Measurements from ENCODE around the gene FZD8. TPM values are rescaled to one million over a fixed set of nuclear protein-coding genes. Genes with fewer than 3 reads are reported as not detected.

The FZD8 gene
- total and polyA plus RNA-seq, 4 donors = 0.25 to 5.4 (median 3.0) TPM

GRCh38 chr10:35632027-35632426 lies 10.1 kb downstream of the FZD8 start:
- Histone ChIP-seq H3K9me3 (ENCODE audit: control insufficient read depth in 4 of 4, low read length in 3 of 4) (no peaks in the 10 kb centered on the region), H3K9ac (ENCODE audit: low read depth in 1 of 2, low read length in 2 of 2) (no peak overlapping the region), H3K4me1 (ENCODE audit: control insufficient read depth in 4 of 4, insufficient read depth in 4 of 4, low read length in 3 of 4) (peaks cover 0 to 3% (median 0%) of the 10 kb centered on the region in 4 donors), H3K4me3 (ENCODE audit: low read depth in 1 of 3, low read length in 3 of 3) (no peak overlapping the region), H3K27me3 (ENCODE audit: control insufficient read depth in 4 of 4, insufficient read depth in 4 of 4, low read length in 3 of 4) (no peaks in the 10 kb centered on the region), H3K27ac (ENCODE audit: low read depth in 1 of 2, low read length in 2 of 2) (no peak overlapping the region), H3K36me3 (ENCODE audit: control insufficient read depth in 4 of 4, insufficient read depth in 3 of 4, low read depth in 1 of 4, low read length in 3 of 4) (no peaks in the 10 kb centered on the region)
- no peak for DNase-seq (ENCODE audit: low spot score)
- TF ChIP-seq YY1 (IDR thresholded peaks at IDR 0.05) (no peak), ATF3 (IDR thresholded peaks at IDR 0.05) (no peak), GABPA (IDR thresholded peaks at IDR 0.05 in 1 of 2, conservative IDR thresholded peaks at IDR 0.05 in 1 of 2) (no peak), HNF4A (conservative IDR thresholded peaks at IDR 0.05) (no peak), FOXA1 (IDR thresholded peaks at IDR 0.05) (no peak), HNF4G (IDR thresholded peaks at IDR 0.05) (no peak), CTCF (IDR thresholded peaks at IDR 0.05; ENCODE audit: low read depth, low read length, missing input control) (no peak)

- Histone ChIP-seq H3K36me3 (ENCODE audit: control insufficient read depth in 4 of 4, insufficient read depth in 3 of 4, low read depth in 1 of 4, low read length in 3 of 4) (no peaks in the 10 kb centered on the region), H3K9ac (ENCODE audit: low read depth in 1 of 2, low read length in 2 of 2) (no peak overlapping the region), H3K9me3 (ENCODE audit: control insufficient read depth in 4 of 4, low read length in 3 of 4) (no peaks in the 10 kb centered on the region), H3K4me3 (ENCODE audit: low read depth in 1 of 3, low read length in 3 of 3) (no peak overlapping the region), H3K27ac (ENCODE audit: low read depth in 1 of 2, low read length in 2 of 2) (no peak overlapping the region), H3K4me1 (ENCODE audit: control insufficient read depth in 4 of 4, insufficient read depth in 4 of 4, low read length in 3 of 4) (peaks cover 0 to 3% (median 0%) of the 10 kb centered on the region in 4 donors), H3K27me3 (ENCODE audit: control insufficient read depth in 4 of 4, insufficient read depth in 4 of 4, low read length in 3 of 4) (no peaks in the 10 kb centered on the region)
- 92% methylated on average over 1 of the region's 1 CpG for WGBS
- no peak for DNase-seq (ENCODE audit: low spot score)
- TF ChIP-seq HNF4A (conservative IDR thresholded peaks at IDR 0.05) = no peak
- no peak for TF ChIP-seq FOXA2 (IDR thresholded peaks at IDR 0.05)
- TF ChIP-seq REST (IDR thresholded peaks at IDR 0.05) = no peak
- no peak for TF ChIP-seq HNF4G (IDR thresholded peaks at IDR 0.05)
- no peak for TF ChIP-seq YY1 (IDR thresholded peaks at IDR 0.05)
- no peak for TF ChIP-seq RXRA (IDR thresholded peaks at IDR 0.05)
- TF ChIP-seq MAX (IDR thresholded peaks at IDR 0.05) = no peak
- no peak for TF ChIP-seq ZBTB33 (IDR thresholded peaks at IDR 0.05)
- TF ChIP-seq RAD21 (IDR thresholded peaks at IDR 0.05) = no peak
- no peak for TF ChIP-seq EGR1 (IDR thresholded peaks at IDR 0.05; ENCODE audit: low read depth in 2 of 2)
- no peak for TF ChIP-seq TAF1 (conservative IDR thresholded peaks at IDR 0.05)
- TF ChIP-seq JUND (IDR thresholded peaks at IDR 0.05) = no peak
- no peak for TF ChIP-seq GABPA (IDR thresholded peaks at IDR 0.05 in 1 of 2, conservative IDR thresholded peaks at IDR 0.05 in 1 of 2)
Observed at GRCh38 chr10:35631404-35631803, 10.7 kb downstream of the FZD8 start.

All from liver (tissue), 9 donors.